Keratinocyte (primary cell): ENCODE measurements around the gene LRP10.

Source experiments
- CTCF ChIP-seq, 3 experiments: IDR thresholded peaks in 1 of 3; conservative IDR thresholded peaks in 1 of 3; optimal IDR thresholded peaks in 1 of 3; 2 replicates in 2 of 3; 3 replicates in 1 of 3; pipeline versions ENCODE3 to v1.5.1; 2011; ENCODE audit warnings: low read length in 3 of 3, mild to moderate bottlenecking in 3 of 3, moderate library complexity in 2 of 3, control low read depth in 1 of 3, inconsistent platforms in 1 of 3; ENCODE audit not compliant: insufficient read depth in 2 of 3; ENCODE audit errors: extremely low read depth in 1 of 3
- EZH2 ChIP-seq: IDR thresholded peaks from one replicate; pipeline ENCODE4 v1.6.1; 2012; ENCODE audit warnings: inconsistent platforms, mild to moderate bottlenecking, low read length, moderate library complexity

GRCh38 chr14:22905627-22906026, 34.1 kb downstream of the LRP10 start:
- no peak for TF ChIP-seq CTCF (optimal IDR thresholded peaks at IDR 0.05 in 1 of 3, IDR thresholded peaks at IDR 0.05 in 1 of 3, conservative IDR thresholded peaks at IDR 0.05 in 1 of 3; ENCODE audit: extremely low read depth in 1 of 3, insufficient read depth in 2 of 3, low read length in 3 of 3)
- TF ChIP-seq EZH2, result no peak
